HCT116 (cell line): ENCODE data around the gene GLTP. TPM values are rescaled to one million over a fixed set of nuclear protein-coding genes. Genes with fewer than 3 reads are reported as not detected.

ENCODE experiments used
- ATAC-seq: fragments of 200-7000 bp; cut with Tn5 transposase; 2 replicates; pipeline ENCODE4 v1.9.1; 2020; ENCODE audit warnings: mild to moderate bottlenecking, moderate library complexity
- BruUV-seq: library from RNA; stranded (reverse); fragments of 400-500 nt; replicated peaks from 2 replicates; lab custom pipeline; 2021; lab: Mats Ljungman, UMichigan
- CTCF ChIA-PET: fragments of 300-600 bp; sonication (Branson Sonifier 250); formaldehyde crosslinking; loops from one replicate; lab custom pipeline; 2021; ENCODE audit warnings: antibody characterized with exemption; lab: Charles Lee
- POLR2A ChIA-PET: fragments of 300-600, 350-600 bp; sonication (Branson Sonifier 250); formaldehyde crosslinking; loops from one replicate; lab custom pipeline; 2021; ENCODE audit warnings: antibody characterized with exemption; lab: Charles Lee
- RAD21 ChIA-PET, 2 experiments: fragments of 300-600 bp; sonication (Branson Sonifier 250); formaldehyde crosslinking; loops; one replicate each; lab custom pipeline; 2023; ENCODE audit warnings: low total read pairs in 2 of 2; ENCODE audit not compliant: uncharacterized antibody in 2 of 2, unreplicated experiment in 2 of 2, low non-redundant PET in 1 of 2; lab: Charles Lee
- DNase-seq: peaks from one replicate; pipeline ENCODE4 v3.0.0-alpha.2; 2010; ENCODE audit warnings: low read depth, low spot score
- H2AFZ ChIP-seq: fragments of 200-600 bp; shearing (Covaris generic), sonication (generic); 2 replicates; pipeline ENCODE4 v1.6.1; 2017; ENCODE audit warnings: low read depth, mixed run types, mixed read lengths, antibody characterized with exemption, low read length; ENCODE audit not compliant: poor library complexity, severe bottlenecking
- H3K27ac ChIP-seq: 2 replicates; pipeline ENCODE4 v1.5.1; 2012; ENCODE audit warnings: low read depth, low read length
- H3K27me3 ChIP-seq: fragments of 200-600 bp; sonication (generic); 2 replicates; pipeline ENCODE4 v1.6.1; 2016; ENCODE audit warnings: mixed run types, low read length, mixed read lengths; ENCODE audit not compliant: insufficient read depth
- H3K36me3 ChIP-seq, 2 experiments: fragments of 200-500 bp in 1 of 2; fragments of 200-600 bp in 1 of 2; sonication (Bioruptor generic) in 1 of 2; sonication (generic) in 1 of 2; 2 replicates each; pipeline versions ENCODE4 v1.5.1 to v1.6.1; 2014 to 2016; ENCODE audit warnings: low read length in 2 of 2, inconsistent platforms in 1 of 2, mixed read lengths in 1 of 2, mixed run types in 1 of 2; ENCODE audit not compliant: insufficient read depth in 2 of 2, control insufficient read depth in 1 of 2
- H3K4me1 ChIP-seq, 2 experiments: fragments of 200-600 bp in 1 of 2; sonication (generic) in 1 of 2; 2 replicates each; pipeline versions ENCODE4 v1.5.1 to v1.6.1; 2012 to 2017; ENCODE audit warnings: low read length in 2 of 2, inconsistent platforms in 1 of 2, mild to moderate bottlenecking in 1 of 2, mixed read lengths in 1 of 2, mixed run types in 1 of 2, moderate library complexity in 1 of 2; ENCODE audit not compliant: insufficient read depth in 2 of 2, control insufficient read depth in 1 of 2
- H3K4me2 ChIP-seq: fragments of 200-600 bp; sonication (generic); 2 replicates; pipeline ENCODE4 v1.6.1; 2017; ENCODE audit warnings: mixed run types, low read length, mixed read lengths
- H3K4me3 ChIP-seq, 2 experiments: fragments of 200-600 bp in 1 of 2; sonication (generic) in 1 of 2; replicated peaks in 1 of 2; 2 replicates each; pipeline ENCODE4 v1.5.1; 2011 to 2016; ENCODE audit warnings: low read length in 2 of 2, control low read depth in 1 of 2, low read depth in 1 of 2, mild to moderate bottlenecking in 1 of 2, mixed read lengths in 1 of 2, mixed run types in 1 of 2
- H3K79me2 ChIP-seq: fragments of 200-600 bp; sonication (generic); 2 replicates; pipeline ENCODE4 v1.6.1; 2017; ENCODE audit warnings: mild to moderate bottlenecking, mixed run types, low read length, moderate library complexity, mixed read lengths; ENCODE audit not compliant: insufficient read depth
- H3K9ac ChIP-seq: fragments of 200-600 bp; sonication (generic); 2 replicates; pipeline ENCODE4 v1.6.1; 2016; ENCODE audit warnings: low read length, mixed read lengths
- H3K9me2 ChIP-seq: fragments of 200-600 bp; sonication (generic), shearing (Covaris generic); 2 replicates; pipeline ENCODE4 v1.6.1; 2017; ENCODE audit warnings: mixed run types, mild to moderate bottlenecking, moderate library complexity; ENCODE audit not compliant: insufficient read depth
- H3K9me3 ChIP-seq, 2 experiments: fragments of 200-500 bp in 1 of 2; fragments of 200-600 bp in 1 of 2; sonication (Bioruptor generic) in 1 of 2; sonication (generic) in 1 of 2; 2 replicates each; pipeline ENCODE4 v1.6.1; 2014 to 2017; ENCODE audit warnings: low read length in 2 of 2, mixed read lengths in 2 of 2, inconsistent platforms in 1 of 2, low read depth in 1 of 2, mild to moderate bottlenecking in 1 of 2, mixed run types in 1 of 2, moderate library complexity in 1 of 2; ENCODE audit not compliant: control insufficient read depth in 1 of 2, insufficient read depth in 1 of 2
- H4K20me1 ChIP-seq: fragments of 200-600 bp; sonication (generic), shearing (Covaris generic); 2 replicates; pipeline ENCODE4 v1.6.1; 2017; ENCODE audit warnings: mixed run types, mild to moderate bottlenecking, moderate library complexity; ENCODE audit not compliant: insufficient read depth
- CEBPB ChIP-seq: IDR thresholded peaks from 2 replicates; pipeline ENCODE4 v1.6.1; 2012; ENCODE audit warnings: low read depth
- EGR1 ChIP-seq: IDR thresholded peaks from 2 replicates; pipeline ENCODE4 v1.6.1; 2012; ENCODE audit warnings: low read depth
- ELF1 ChIP-seq: IDR thresholded peaks from 2 replicates; pipeline ENCODE4 v1.6.1; 2012; ENCODE audit warnings: low read depth, borderline replicate concordance
- EZH2 ChIP-seq: fragments of 200-600 bp; sonication (generic); IDR thresholded peaks from 2 replicates; pipeline ENCODE4 v1.6.1; 2017; ENCODE audit warnings: antibody characterized with exemption, mixed run types
- FOSL1 ChIP-seq: IDR thresholded peaks from 2 replicates; pipeline ENCODE4 v1.6.1; 2012; ENCODE audit warnings: low read depth
- JUND ChIP-seq: IDR thresholded peaks from 2 replicates; pipeline ENCODE4 v1.6.1; 2012
- RAD21 ChIP-seq: IDR thresholded peaks from 2 replicates; pipeline ENCODE4 v1.6.1; 2012; ENCODE audit warnings: low read depth, mild to moderate bottlenecking
- SIN3A ChIP-seq: IDR thresholded peaks from 2 replicates; pipeline ENCODE4 v1.6.1; 2012; ENCODE audit warnings: low read depth
- SP1 ChIP-seq: IDR thresholded peaks from 2 replicates; pipeline ENCODE4 v1.6.1; 2012; ENCODE audit warnings: low read depth
- SRF ChIP-seq: IDR thresholded peaks from 2 replicates; pipeline ENCODE4 v1.6.1; 2012; ENCODE audit warnings: low read depth
- TCF7L2 ChIP-seq: IDR thresholded peaks from 2 replicates; pipeline ENCODE4 v1.7.0; 2011; ENCODE audit warnings: borderline replicate concordance, inconsistent platforms; ENCODE audit not compliant: insufficient read depth, insufficient read length; ENCODE audit errors: extremely low read depth
- YY1 ChIP-seq: IDR thresholded peaks from 2 replicates; pipeline ENCODE4 v1.6.1; 2011; ENCODE audit warnings: low read length, low read depth, moderate library complexity, mild to moderate bottlenecking; ENCODE audit not compliant: insufficient replicate concordance; ENCODE audit errors: extremely low read depth
- ZFX ChIP-seq: fragments of 450-650 bp; IDR thresholded peaks from 2 replicates; pipeline ENCODE4 v1.6.1; 2017
- ZNF274 ChIP-seq: fragments of 200-500 bp; sonication (Bioruptor generic); IDR thresholded peaks from 2 replicates; pipeline ENCODE4 v1.6.1; 2014; ENCODE audit warnings: mild to moderate bottlenecking, low read depth, low read length, inconsistent platforms
- intact Hi-C: fragments of 100-400 bp; cut with micrococcal nuclease; formaldehyde crosslinking; loops from 2 replicates; pipeline ENCODE4 v1.10.0; 2022
- total RNA-seq: library from RNA; stranded (reverse); gene quantifications from one replicate; pipeline ENCODE4 v1.2.1, GENCODE V29; 2021; ENCODE audit not compliant: unreplicated experiment
- TF ChIP-seq, protein P1 (sequence below), 3 experiments: fragments of 200-600 bp in 1 of 3; sonication (generic) in 1 of 3; IDR thresholded peaks in 2 of 3; conservative IDR thresholded peaks in 1 of 3; 2 replicates each; pipeline ENCODE4 v1.5.1; 2012 to 2017; ENCODE audit warnings: low read depth in 2 of 3, low read length in 2 of 3, antibody characterized with exemption in 1 of 3, borderline replicate concordance in 1 of 3, control low read depth in 1 of 3, mild to moderate bottlenecking in 1 of 3, mixed read lengths in 1 of 3, mixed run types in 1 of 3, moderate library complexity in 1 of 3; ENCODE audit not compliant: insufficient read depth in 1 of 3
- TF ChIP-seq, protein P2 (sequence below): IDR thresholded peaks from 2 replicates; pipeline ENCODE4 v1.6.1; 2012; ENCODE audit warnings: low read depth
- TF ChIP-seq, protein P3 (sequence below): IDR thresholded peaks from 2 replicates; pipeline ENCODE4 v1.6.1; 2012
- TF ChIP-seq, protein P4 (sequence below): IDR thresholded peaks from 2 replicates; pipeline ENCODE4 v1.6.1; 2012
- TF ChIP-seq, protein P5 (sequence below): IDR thresholded peaks from 2 replicates; pipeline ENCODE4 v1.6.1; 2011; ENCODE audit warnings: mild to moderate bottlenecking, low read length, moderate library complexity; ENCODE audit not compliant: insufficient replicate concordance; ENCODE audit errors: extremely low read depth

The GLTP gene
- total RNA-seq, 1 experiment from 2014 or later: 26.6 TPM

DNA sequence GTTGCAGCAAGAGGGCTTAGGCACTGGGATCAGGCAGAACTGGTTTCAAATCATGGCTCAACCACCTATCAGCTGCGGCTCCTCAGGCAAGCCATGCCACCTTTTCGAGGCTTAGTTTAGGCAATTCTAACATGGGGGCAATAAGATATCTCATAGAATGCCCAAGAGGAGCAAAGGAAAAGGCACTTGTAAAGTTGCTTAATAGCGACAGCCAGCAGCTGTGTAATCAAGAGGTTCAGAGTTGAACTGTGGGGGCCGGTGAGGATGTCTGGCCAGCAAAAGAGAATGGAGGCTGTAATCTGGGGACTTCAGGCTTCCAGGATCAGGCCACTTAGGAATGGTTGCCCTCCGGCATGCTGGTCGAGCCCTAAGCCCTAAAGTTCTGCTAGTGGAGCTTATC, 16.7 kb upstream of the GLTP start:
- no peaks in the 10 kb centered on the region for H3K9me3 ChIP-seq
- H3K9me2 ChIP-seq: no peaks in the 10 kb centered on the region
- TF ChIP-seq FOSL1 (no peak), CEBPB (no peak), RAD21 (no peak), ZNF274 (no peak), TCF7L2 (no peak), YY1 (no peak), JUND (no peak), SIN3A (no peak), ELF1 (no peak), SRF (no peak), ZFX (no peak), EZH2 (no peak), EGR1 (no peak), SP1 (no peak)
- TF ChIP-seq, protein P1, sequence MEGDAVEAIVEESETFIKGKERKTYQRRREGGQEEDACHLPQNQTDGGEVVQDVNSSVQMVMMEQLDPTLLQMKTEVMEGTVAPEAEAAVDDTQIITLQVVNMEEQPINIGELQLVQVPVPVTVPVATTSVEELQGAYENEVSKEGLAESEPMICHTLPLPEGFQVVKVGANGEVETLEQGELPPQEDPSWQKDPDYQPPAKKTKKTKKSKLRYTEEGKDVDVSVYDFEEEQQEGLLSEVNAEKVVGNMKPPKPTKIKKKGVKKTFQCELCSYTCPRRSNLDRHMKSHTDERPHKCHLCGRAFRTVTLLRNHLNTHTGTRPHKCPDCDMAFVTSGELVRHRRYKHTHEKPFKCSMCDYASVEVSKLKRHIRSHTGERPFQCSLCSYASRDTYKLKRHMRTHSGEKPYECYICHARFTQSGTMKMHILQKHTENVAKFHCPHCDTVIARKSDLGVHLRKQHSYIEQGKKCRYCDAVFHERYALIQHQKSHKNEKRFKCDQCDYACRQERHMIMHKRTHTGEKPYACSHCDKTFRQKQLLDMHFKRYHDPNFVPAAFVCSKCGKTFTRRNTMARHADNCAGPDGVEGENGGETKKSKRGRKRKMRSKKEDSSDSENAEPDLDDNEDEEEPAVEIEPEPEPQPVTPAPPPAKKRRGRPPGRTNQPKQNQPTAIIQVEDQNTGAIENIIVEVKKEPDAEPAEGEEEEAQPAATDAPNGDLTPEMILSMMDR (IDR thresholded peaks at IDR 0.05 in 2 of 3, conservative IDR thresholded peaks at IDR 0.05 in 1 of 3; ENCODE audit: borderline replicate concordance in 1 of 3, insufficient read depth in 1 of 3, low read depth in 2 of 3, low read length in 2 of 3): no peak
- TF ChIP-seq, protein P2, sequence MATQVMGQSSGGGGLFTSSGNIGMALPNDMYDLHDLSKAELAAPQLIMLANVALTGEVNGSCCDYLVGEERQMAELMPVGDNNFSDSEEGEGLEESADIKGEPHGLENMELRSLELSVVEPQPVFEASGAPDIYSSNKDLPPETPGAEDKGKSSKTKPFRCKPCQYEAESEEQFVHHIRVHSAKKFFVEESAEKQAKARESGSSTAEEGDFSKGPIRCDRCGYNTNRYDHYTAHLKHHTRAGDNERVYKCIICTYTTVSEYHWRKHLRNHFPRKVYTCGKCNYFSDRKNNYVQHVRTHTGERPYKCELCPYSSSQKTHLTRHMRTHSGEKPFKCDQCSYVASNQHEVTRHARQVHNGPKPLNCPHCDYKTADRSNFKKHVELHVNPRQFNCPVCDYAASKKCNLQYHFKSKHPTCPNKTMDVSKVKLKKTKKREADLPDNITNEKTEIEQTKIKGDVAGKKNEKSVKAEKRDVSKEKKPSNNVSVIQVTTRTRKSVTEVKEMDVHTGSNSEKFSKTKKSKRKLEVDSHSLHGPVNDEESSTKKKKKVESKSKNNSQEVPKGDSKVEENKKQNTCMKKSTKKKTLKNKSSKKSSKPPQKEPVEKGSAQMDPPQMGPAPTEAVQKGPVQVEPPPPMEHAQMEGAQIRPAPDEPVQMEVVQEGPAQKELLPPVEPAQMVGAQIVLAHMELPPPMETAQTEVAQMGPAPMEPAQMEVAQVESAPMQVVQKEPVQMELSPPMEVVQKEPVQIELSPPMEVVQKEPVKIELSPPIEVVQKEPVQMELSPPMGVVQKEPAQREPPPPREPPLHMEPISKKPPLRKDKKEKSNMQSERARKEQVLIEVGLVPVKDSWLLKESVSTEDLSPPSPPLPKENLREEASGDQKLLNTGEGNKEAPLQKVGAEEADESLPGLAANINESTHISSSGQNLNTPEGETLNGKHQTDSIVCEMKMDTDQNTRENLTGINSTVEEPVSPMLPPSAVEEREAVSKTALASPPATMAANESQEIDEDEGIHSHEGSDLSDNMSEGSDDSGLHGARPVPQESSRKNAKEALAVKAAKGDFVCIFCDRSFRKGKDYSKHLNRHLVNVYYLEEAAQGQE: no peak
- TF ChIP-seq, protein P3, sequence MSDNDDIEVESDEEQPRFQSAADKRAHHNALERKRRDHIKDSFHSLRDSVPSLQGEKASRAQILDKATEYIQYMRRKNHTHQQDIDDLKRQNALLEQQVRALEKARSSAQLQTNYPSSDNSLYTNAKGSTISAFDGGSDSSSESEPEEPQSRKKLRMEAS: no peak
- TF ChIP-seq, protein P4, sequence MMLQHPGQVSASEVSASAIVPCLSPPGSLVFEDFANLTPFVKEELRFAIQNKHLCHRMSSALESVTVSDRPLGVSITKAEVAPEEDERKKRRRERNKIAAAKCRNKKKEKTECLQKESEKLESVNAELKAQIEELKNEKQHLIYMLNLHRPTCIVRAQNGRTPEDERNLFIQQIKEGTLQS: no peak
- TF ChIP-seq, protein P5, sequence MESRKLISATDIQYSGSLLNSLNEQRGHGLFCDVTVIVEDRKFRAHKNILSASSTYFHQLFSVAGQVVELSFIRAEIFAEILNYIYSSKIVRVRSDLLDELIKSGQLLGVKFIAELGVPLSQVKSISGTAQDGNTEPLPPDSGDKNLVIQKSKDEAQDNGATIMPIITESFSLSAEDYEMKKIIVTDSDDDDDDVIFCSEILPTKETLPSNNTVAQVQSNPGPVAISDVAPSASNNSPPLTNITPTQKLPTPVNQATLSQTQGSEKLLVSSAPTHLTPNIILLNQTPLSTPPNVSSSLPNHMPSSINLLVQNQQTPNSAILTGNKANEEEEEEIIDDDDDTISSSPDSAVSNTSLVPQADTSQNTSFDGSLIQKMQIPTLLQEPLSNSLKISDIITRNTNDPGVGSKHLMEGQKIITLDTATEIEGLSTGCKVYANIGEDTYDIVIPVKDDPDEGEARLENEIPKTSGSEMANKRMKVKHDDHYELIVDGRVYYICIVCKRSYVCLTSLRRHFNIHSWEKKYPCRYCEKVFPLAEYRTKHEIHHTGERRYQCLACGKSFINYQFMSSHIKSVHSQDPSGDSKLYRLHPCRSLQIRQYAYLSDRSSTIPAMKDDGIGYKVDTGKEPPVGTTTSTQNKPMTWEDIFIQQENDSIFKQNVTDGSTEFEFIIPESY: no peak
- ChIA-PET CTCF (no interaction called here), POLR2A (no interaction called here), RAD21 (no interaction called here)
- DNase-seq: no peak
- no peak overlapping the region for H3K4me3 ChIP-seq
- H3K4me1 ChIP-seq: peaks cover 6 to 25% of the 10 kb centered on the region in 2 experiments; a peak in 3 of 4 replicates
- H2AFZ ChIP-seq: no peak overlapping the region
- peaks cover 17% of the 10 kb centered on the region; the same call in 1 of the 2 replicates for H3K79me2 ChIP-seq
- no peaks in the 10 kb centered on the region for H3K27me3 ChIP-seq
- no peak overlapping the region for H3K4me2 ChIP-seq
- no peak overlapping the region for H3K27ac ChIP-seq
- no peak overlapping the region for H3K9ac ChIP-seq
- intact Hi-C loops: no loop called here
- no TSS peak for BruUV-seq
- H3K36me3 ChIP-seq: no peaks in the 10 kb centered on the region
- ATAC-seq: no peak
- no peaks in the 10 kb centered on the region for H4K20me1 ChIP-seq
